HG02870 (cell line): ENCODE results near the gene GPC5.
A peak's percentile ranks its signal among the peaks of the same experiment; 100 is the strongest.
"Not testable (repeated sequence)": the region's sequence is repeated elsewhere in the genome, so short reads cannot be mapped to it uniquely, and the experiment has no call there.

Experiments
- ATAC-seq: cut with Tn5 transposase; IDR thresholded peaks from one replicate; pipeline ENCODE4 v1.9.1; 2021; ENCODE audit warnings: mild to moderate bottlenecking, moderate library complexity; ENCODE audit not compliant: unreplicated experiment

GPC5 gene

GRCh38 chr13:91368676-91369440 lies 29.6 kb upstream of the GPC5 start:
- peak; percentile 26 for ATAC-seq

- peak; percentile 25 for ATAC-seq
Observed at GRCh38 chr13:91369441-91369831, 29.0 kb upstream of the GPC5 start.

GRCh38 chr13:91370501-91370900 lies 27.9 kb upstream of the GPC5 start:
- no peak for ATAC-seq

GRCh38 chr13:91372911-91373310 lies 25.5 kb upstream of the GPC5 start:
- no peak for ATAC-seq

- ATAC-seq = peak; percentile 94
Observed at GRCh38 chr13:91375116-91375729, 23.2 kb upstream of the GPC5 start.

GRCh38 chr13:91381371-91381770 lies 17.1 kb upstream of the GPC5 start:
- no peak for ATAC-seq

- ATAC-seq = no peak
Observed at GRCh38 chr13:91383836-91384235, 14.6 kb upstream of the GPC5 start.

- no peak for ATAC-seq
Observed at GRCh38 chr13:91384896-91385295, 13.5 kb upstream of the GPC5 start.

- no peak for ATAC-seq
Observed at GRCh38 chr13:91389186-91389585, 9.2 kb upstream of the GPC5 start.

- ATAC-seq = no peak
Observed at GRCh38 chr13:91397595-91397994, 826 bp upstream of the GPC5 start.

- no peak for ATAC-seq
Observed at GRCh38 chr13:91399189-91400062, 1.0 kb downstream of the GPC5 start.

GRCh38 chr13:91400063-91400399 lies 1.6 kb downstream of the GPC5 start:
- no peak for ATAC-seq

GRCh38 chr13:91400671-91401070 lies 2.2 kb downstream of the GPC5 start:
- no peak for ATAC-seq

GRCh38 chr13:91401920-91402319 lies 3.5 kb downstream of the GPC5 start:
- no peak for ATAC-seq

GRCh38 chr13:91405240-91405639 lies 6.8 kb downstream of the GPC5 start:
- ATAC-seq = peak; percentile 50

GRCh38 chr13:91406619-91407018 lies 8.2 kb downstream of the GPC5 start:
- peak; percentile 69 for ATAC-seq

GRCh38 chr13:91408971-91409370 lies 10.6 kb downstream of the GPC5 start:
- no peak for ATAC-seq

GRCh38 chr13:91416579-91416978 lies 18.2 kb downstream of the GPC5 start:
- not testable (repeated sequence) for ATAC-seq

- no peak for ATAC-seq
Observed at GRCh38 chr13:91417660-91418325, 19.4 kb downstream of the GPC5 start.

- no peak for ATAC-seq
Observed at GRCh38 chr13:91426913-91427312, 28.5 kb downstream of the GPC5 start.

- not testable (repeated sequence) for ATAC-seq
Observed at GRCh38 chr13:91438674-91439073, 40.3 kb downstream of the GPC5 start.
